GM12873 (cell line): Measurements from ENCODE around the gene FEV.
A peak's percentile ranks its signal among the peaks of the same experiment; 100 is the strongest.

Source experiments
- TF ChIP-seq, protein P1 (sequence below): IDR thresholded peaks from 2 replicates; pipeline ENCODE4 v1.5.1; 2012; ENCODE audit warnings: low read depth, mild to moderate bottlenecking, moderate library complexity, low read length, control low read depth; ENCODE audit not compliant: insufficient read depth; ENCODE audit errors: missing control alignments

Gene FEV

DNA sequence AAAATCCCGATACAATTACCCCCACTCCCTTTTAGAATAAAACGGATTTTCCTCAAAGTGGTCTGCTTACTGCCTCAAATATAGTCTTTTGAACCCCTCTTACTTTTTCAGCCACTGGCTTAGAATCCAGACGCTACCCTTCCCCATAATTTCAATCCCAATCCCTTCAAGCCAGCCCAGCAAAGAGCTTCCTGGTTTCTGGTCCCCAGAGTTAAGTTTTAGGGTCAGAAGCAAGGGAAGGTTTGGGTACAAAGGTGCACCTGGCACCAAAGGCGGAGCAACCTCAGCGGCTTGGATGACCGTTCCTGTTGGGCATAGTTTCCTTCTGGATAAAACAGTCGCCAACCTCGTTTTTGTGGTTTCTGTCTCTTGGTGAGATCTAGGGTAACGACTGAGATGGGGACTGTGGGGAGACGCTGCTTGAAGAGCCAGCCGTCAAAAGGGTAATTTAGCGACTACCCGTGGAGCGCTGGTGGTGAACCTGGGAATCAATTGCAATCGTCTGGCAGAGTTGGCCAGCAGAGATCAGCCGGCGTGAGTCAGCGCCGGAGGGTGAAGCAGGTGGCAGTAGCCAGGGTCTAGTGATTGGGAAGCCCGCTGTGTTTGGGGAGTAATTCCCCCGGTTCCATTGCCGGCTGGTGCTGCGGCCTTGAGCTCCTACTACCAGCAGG lies 1.6 kb downstream of the FEV start:
- TF ChIP-seq, protein P1, sequence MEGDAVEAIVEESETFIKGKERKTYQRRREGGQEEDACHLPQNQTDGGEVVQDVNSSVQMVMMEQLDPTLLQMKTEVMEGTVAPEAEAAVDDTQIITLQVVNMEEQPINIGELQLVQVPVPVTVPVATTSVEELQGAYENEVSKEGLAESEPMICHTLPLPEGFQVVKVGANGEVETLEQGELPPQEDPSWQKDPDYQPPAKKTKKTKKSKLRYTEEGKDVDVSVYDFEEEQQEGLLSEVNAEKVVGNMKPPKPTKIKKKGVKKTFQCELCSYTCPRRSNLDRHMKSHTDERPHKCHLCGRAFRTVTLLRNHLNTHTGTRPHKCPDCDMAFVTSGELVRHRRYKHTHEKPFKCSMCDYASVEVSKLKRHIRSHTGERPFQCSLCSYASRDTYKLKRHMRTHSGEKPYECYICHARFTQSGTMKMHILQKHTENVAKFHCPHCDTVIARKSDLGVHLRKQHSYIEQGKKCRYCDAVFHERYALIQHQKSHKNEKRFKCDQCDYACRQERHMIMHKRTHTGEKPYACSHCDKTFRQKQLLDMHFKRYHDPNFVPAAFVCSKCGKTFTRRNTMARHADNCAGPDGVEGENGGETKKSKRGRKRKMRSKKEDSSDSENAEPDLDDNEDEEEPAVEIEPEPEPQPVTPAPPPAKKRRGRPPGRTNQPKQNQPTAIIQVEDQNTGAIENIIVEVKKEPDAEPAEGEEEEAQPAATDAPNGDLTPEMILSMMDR = no peak

DNA sequence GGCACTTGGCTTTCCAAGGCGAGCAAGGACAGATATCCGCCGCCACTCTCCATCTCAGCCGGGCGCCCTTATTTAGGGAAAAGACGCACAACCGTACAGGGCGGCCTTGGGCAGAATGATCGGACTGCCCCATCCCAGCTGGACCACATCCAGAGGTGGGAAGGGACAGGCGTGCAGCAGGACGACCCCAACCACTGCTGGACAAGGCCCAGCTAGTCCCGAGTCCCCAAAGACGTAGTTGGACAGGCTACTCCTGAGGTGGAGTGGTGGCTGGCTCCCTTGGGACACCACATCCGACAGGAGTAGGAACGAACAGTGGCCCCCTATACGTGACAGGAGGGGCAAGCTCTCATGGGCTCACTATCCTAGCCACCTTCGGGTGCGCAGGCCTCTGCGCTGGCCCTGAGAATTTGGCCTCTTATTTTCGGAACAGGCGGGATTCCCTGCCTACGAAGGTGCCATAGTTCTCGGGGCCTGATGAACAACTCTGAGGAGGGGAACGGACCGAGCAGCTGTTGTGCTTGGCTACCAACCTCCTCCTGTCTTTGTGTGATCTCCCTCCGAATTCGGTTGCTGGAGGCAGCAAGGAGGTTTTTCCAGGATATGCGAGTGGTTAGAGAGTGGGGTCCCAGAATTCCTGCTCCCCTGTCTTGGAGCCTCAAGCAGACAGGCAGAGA lies 2.3 kb downstream of the FEV start:
- TF ChIP-seq, protein P1 = no peak

DNA sequence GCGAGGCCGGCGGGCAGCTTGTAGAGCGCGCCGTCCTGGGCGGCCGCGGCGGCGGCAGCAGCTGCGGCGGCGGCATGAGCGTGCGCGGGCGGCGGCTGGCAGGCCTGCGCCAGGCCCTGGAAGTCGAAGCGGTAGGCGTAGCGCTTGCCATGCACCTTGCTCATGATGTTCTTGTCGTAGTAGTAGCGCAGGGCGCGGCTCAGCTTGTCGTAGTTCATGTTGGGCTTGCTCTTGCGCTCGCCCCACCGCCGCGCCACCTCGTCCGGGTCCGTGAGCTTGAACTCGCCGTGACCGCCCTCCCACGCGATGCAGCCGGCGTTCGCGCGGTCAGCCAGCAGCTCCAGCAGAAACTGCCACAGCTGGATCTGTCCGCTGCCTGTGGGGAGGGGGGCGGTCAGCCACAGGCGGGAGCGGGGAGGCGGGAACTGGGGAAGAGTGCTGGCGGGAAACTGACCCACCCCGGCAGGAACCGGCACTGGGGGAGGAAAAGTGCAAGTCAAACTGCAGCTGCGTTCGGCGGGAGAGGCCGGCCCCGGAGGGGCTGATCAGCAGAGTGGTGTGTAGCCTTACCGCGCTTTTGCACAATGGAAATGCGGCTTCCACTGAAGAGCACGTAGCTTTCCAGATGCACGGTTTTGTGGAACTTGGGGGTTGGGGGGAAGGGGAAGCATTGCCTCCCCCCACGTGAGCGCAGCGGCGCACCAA lies 3.0 kb downstream of the FEV start:
- TF ChIP-seq, protein P1 = no peak

DNA sequence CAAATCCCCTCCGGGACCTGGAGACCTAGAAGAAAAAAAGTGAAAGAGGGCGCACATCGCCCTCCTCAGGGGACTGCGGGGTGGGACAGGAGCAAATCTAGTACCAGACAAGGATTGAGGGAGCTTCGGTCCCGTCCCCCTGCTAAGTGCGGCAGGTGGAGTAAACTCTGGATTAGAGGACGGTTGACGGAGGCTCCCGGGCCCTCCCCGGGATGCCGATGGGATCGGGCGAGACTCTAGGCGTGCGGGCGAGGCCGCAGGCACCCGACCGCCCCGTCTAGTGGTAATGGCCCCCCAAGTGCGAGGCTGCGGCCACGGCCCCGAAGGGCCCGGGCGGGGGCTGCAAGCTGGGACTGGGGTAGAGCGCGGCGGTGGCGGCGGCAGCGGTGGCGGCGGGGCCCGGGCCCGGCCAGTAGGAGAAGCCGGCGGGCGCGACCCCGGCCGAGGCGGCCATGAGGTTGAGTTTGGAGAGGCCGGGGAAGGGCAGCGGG lies 3.5 kb downstream of the FEV start:
- TF ChIP-seq, protein P1 = peak; percentile 9

DNA sequence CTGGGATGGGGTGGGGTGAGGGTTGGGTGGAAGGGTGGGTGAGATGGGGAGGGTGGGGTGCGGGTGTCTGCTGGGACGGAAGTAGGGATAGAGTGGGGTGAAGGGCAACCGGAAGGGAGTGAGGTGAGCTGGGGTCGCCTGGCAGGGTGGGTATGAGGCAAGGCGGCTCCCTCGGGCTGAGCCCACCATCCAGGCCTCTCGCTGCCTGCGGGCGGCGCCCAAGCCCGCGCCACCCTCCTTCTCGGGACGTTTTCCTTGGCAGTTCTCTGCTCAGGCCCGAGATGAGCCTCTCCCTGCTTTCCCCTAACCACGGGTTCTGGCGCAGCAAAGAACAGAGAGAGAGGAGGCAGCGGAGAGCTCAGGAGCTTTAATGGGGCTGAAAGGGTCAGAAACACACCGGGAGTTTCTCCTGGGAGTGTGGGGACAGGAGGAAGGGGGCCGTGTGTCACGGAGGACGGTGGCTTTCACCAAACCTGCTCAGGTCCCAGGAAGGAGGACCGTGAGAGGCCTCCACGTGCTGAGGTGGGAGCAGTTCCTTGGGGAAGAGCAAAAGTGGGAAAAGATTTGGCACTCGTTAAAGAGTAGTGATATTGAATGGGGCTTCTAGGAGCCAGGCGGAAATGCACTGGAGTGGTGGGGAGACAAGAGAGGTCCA lies 4.1 kb downstream of the FEV start:
- TF ChIP-seq, protein P1 = no peak

DNA sequence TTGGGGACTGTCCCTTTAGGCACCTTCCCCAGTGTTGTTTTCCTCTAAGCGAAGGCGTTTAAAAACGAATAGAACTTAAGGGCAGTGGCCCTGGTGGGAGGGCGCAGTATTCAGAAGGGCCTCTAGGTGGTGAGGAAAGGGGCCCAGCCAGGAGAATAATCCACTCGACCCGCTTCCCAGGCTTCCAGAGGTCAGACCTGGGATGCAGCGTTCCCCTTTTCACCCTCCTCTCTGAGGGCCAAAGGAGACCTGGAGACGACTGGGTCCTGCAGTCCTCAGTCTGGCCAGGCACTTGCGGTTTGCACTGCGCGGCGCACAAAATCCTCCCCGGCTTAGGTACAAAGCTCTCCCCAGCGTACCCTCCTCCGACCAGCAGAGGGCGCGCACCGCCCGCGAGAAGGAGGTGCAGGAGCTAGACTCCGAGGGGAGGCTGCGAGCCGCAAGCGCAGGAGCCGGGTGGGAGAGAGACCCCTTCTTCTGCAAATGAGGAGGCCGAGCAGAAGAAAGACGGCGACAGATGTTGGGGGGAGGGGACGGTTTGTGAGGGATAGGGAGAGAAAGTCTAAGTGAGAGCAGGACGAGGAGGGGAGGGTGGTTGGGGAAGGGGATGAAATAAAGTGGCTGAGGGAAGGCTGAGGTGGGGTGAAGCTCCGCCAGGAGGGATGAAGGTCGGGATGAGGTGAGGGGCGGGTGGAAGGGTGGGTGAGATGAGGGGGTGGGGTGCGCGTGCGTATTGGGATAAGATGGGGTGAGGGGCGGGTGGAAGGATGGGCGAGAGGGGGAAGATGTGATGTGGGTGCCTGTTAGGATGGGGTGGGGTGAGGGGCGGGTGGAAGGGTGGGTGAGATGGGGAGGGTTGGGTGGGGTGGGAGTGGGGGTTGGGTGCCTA lies 4.9 kb downstream of the FEV start:
- TF ChIP-seq, protein P1 = peak; percentile 83
